ENCODE results near the gene COMMD10.

DNA sequence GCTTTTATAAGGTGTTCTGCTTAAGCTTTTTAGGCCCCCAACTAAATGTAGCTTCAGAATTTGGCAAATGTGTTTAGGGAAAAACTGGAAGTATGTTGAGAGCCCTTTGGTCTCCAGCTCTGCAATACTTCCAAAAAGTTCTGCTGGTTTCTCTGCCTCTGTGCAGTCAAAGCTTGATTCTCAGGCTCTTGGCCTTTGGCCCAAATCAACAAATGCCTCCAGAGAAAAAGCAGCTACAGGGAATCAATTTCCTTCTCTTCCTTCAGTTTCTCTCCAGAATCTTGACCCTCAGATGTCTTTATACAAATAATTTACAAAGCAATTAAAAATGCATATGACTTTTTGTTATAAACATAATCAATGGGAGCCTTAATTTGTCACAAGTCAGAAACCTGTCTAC lies 235.7 kb downstream of the COMMD10 start:
- TF ChIP-seq POLR2AphosphoS5 (IDR thresholded peaks at IDR 0.05; ENCODE audit: low read depth, low read length) (no peak), TAF1 (IDR thresholded peaks at IDR 0.05; ENCODE audit: borderline replicate concordance, insufficient read depth, low read length) (no peak), REST (IDR thresholded peaks at IDR 0.05; ENCODE audit: insufficient read depth in 1 of 2, low read depth in 2 of 2, low read length in 2 of 2) (no peak)
